ENCODE measurements around the gene METRN. TPM values are rescaled to one million over a fixed set of nuclear protein-coding genes. Genes with fewer than 3 reads are reported as not detected.

The METRN gene
- total and polyA plus RNA-seq, 12 donors = 1.3 to 189 (median 75.6) TPM

DNA sequence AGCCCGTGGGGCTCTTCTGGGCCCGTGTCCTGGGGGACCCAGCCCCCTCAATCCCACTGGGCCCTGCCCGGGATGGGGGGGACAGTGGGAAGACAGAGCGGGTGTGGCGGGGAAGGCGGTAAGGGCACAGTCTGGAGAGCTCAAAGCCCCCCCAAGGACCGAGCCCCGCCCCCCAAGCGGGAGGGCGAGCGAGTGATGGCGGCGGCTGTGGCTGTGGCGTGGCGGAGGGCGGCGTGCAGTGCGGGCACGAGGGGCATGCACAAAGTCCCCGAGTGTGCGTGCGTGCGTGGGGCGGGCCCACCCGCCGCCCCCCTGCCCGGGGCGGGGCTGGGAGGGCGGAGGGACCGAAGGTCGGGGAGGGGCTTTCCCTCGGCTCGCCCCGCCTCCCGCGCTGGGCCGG lies 21.2 kb upstream of the METRN start:
- TF ChIP-seq POLR2A (IDR thresholded peaks at IDR 0.05) = no peak
- TF ChIP-seq, protein P1, sequence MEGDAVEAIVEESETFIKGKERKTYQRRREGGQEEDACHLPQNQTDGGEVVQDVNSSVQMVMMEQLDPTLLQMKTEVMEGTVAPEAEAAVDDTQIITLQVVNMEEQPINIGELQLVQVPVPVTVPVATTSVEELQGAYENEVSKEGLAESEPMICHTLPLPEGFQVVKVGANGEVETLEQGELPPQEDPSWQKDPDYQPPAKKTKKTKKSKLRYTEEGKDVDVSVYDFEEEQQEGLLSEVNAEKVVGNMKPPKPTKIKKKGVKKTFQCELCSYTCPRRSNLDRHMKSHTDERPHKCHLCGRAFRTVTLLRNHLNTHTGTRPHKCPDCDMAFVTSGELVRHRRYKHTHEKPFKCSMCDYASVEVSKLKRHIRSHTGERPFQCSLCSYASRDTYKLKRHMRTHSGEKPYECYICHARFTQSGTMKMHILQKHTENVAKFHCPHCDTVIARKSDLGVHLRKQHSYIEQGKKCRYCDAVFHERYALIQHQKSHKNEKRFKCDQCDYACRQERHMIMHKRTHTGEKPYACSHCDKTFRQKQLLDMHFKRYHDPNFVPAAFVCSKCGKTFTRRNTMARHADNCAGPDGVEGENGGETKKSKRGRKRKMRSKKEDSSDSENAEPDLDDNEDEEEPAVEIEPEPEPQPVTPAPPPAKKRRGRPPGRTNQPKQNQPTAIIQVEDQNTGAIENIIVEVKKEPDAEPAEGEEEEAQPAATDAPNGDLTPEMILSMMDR (IDR thresholded peaks at IDR 0.05) = no peak
- no peak for DNase-seq
- H3K4me1 ChIP-seq (replicated peaks in 1 of 2) = peaks cover 0 to 19% of the 10 kb centered on the region in 2 donors
- 3 to 33% (median 14%) methylated on average over 1 to 37 of the region's 37 CpGs for WGBS, 4 donors
- no peak overlapping the region for H3K4me3 ChIP-seq
- no peaks in the 10 kb centered on the region for H3K9me3 ChIP-seq (replicated peaks in 1 of 3)
- no peak overlapping the region for H3K27ac ChIP-seq
- intact Hi-C loops (cut with DNase I) = no loop called here
- no peaks in the 10 kb centered on the region for H3K36me3 ChIP-seq (replicated peaks in 1 of 2)
- H3K27me3 ChIP-seq = peaks cover 27% of the 10 kb centered on the region

DNA sequence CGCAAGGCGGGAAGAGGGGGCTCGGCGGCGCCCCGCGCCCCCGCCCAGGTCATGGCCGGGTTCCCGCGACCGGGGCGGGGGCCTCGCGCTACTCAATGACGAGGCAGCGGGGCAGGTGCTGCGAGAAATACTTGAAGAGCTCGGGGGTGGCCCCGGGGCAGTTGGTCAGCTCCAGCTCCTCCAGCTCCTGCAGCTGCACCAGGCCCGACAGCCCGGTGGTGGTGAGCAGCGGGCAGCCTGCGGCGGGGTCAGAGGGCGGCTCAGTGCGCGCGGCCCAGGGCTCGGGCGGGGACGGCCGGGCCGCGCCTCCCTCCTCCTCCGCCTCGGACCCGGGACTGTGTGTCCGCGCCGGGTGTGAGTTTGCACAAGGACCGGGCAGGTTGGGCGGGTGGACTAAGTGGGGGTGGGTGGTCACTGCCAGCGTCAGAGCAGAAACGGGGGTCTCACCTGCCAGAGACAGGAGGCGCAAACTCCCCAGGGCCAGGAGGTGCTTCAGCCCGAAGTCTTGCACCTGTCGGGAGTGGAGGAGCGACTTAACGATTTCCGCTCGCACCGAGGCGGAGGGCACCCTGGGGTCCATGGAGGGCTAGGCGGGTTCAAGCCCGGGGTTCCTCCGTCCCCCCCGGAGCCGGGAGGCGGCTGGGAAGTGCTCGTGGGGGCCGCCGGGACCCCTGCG lies 20.6 kb upstream of the METRN start:
- peaks cover 27% of the 10 kb centered on the region for H3K27me3 ChIP-seq
- DNase-seq = no peak
- TF ChIP-seq, protein P1 (IDR thresholded peaks at IDR 0.05) = no peak
- no peak for TF ChIP-seq POLR2A (IDR thresholded peaks at IDR 0.05)
- intact Hi-C loops (cut with DNase I) = no loop called here
- no peaks in the 10 kb centered on the region for H3K36me3 ChIP-seq (replicated peaks in 1 of 2)
- H3K4me3 ChIP-seq = peak overlapping the region in 1 of 4 donors; percentile 41
- WGBS, 4 donors = 4 to 8% (median 5%) methylated on average over 6 to 64 of the region's 64 CpGs
- H3K4me1 ChIP-seq (replicated peaks in 1 of 2) = peaks cover 0 to 14% of the 10 kb centered on the region in 2 donors
- H3K9me3 ChIP-seq (replicated peaks in 1 of 3) = no peaks in the 10 kb centered on the region
- H3K27ac ChIP-seq = no peak overlapping the region

- Histone ChIP-seq H3K27ac (peak overlapping the region in 1 of 5 donors; percentile 52), H3K9me3 (replicated peaks in 1 of 3) (no peaks in the 10 kb centered on the region), H3K36me3 (replicated peaks in 1 of 2) (no peaks in the 10 kb centered on the region), H3K4me3 (peak overlapping the region in 1 of 4 donors; percentile 41), H3K4me1 (replicated peaks in 1 of 2) (peaks cover 0 to 8% of the 10 kb centered on the region in 2 donors), H3K27me3 (peaks cover 29% of the 10 kb centered on the region)
- WGBS, 4 donors = 0 to 5% (median 3%) methylated on average over 5 to 37 of the region's 37 CpGs; no CpG with 5 or more reads in 1 of the 4 donors
- TF ChIP-seq POLR2A (IDR thresholded peaks at IDR 0.05) = no peak
- TF ChIP-seq, protein P1 (IDR thresholded peaks at IDR 0.05) = no peak
- intact Hi-C loops (cut with DNase I) = no loop called here
- DNase-seq = no peak
Observed at GRCh38 chr16:694863-695354, 20.0 kb upstream of the METRN start.

DNA sequence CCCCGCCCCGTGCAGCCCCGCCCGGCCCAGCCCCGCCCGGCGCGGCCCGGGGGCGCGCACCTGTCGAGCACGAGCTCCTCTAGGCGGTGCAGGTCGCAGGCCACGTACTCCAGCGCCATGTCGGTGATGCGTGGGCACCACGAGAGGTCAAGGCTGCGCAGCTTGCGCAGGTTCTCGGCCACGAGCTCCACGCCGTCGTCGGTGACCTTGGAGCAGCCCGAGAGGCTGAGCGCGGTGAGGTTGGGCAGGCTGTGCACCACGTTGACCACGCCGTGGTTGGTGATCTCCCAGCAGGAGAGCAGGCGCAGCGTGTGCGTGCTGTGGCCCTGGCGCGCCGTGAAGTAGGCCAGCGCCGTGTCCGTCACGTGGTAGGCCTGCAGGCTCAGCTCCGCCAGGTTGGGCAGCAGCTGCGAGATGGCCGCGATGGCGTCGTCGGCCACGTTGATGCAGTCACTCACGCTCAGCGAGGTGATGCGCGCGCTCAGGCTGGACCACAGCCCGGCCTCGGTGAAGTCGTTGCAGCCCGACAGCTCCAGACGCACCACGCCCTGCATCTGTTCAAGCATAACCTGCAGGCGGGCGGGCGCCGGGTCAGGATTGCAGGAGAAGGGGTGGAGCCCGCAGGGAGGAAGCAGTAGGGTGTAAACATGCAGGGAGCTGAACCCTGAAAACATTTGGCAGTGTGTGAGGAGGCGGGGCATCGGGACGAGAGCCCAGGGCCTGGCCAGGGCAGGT lies 19.4 kb upstream of the METRN start:
- intact Hi-C loops (cut with DNase I) = no loop called here
- Histone ChIP-seq H3K27me3 (peaks cover 35% of the 10 kb centered on the region), H3K27ac (peak overlapping the region in 2 of 5 donors; percentile 34 to 52), H3K9me3 (replicated peaks in 1 of 3) (no peaks in the 10 kb centered on the region), H3K36me3 (replicated peaks in 1 of 2) (no peaks in the 10 kb centered on the region), H3K4me3 (peak overlapping the region in 1 of 4 donors; percentile 41), H3K4me1 (replicated peaks in 1 of 2) (peaks cover 0 to 10% of the 10 kb centered on the region in 2 donors)
- WGBS, 4 donors = 0 to 13% (median 3%) methylated on average over 3 to 71 of the region's 71 CpGs
- TF ChIP-seq, protein P1 (IDR thresholded peaks at IDR 0.05) = no peak
- no peak for TF ChIP-seq POLR2A (IDR thresholded peaks at IDR 0.05)
- peak in 6 of 7 donors; percentile 57 to 90 (median 62) for DNase-seq

All from adrenal gland (tissue), 12 donors.